Activated T-cell treated with anti-CD3 and anti-CD28 coated beads, Interleukin-2, amount 50 U/mL, for 72 hours (primary cell): ENCODE data around the gene SNRNP70. TPM values are rescaled to one million over a fixed set of nuclear protein-coding genes. Genes with fewer than 3 reads are reported as not detected.
A peak's percentile ranks its signal among the peaks of the same experiment; 100 is the strongest.
"Not testable (repeated sequence)": the region's sequence is repeated elsewhere in the genome, so short reads cannot be mapped to it uniquely, and the experiment has no call there.

ENCODE experiments used
- ATAC-seq, 2 donors: fragments of 150-1000 bp; cut with Tn5 transposase; replicated peaks in 1 of 2; 2 replicates each; pipeline ENCODE4 v1.10.0; 2021; ENCODE audit warnings: moderate library complexity in 2 of 2, mild to moderate bottlenecking in 1 of 2
- DNase-seq, 2 donors: peaks; one replicate each; pipeline ENCODE4 v3.0.0; 2021 to 2022; ENCODE audit warnings: mixed read lengths in 1 of 2
- H3K27ac Mint-ChIP-seq: one replicate; pipeline ENCODE4 v1.8.0; 2022; ENCODE audit warnings: mild to moderate bottlenecking, moderate library complexity, mixed read lengths
- H3K27me3 Mint-ChIP-seq: one replicate; pipeline ENCODE4 v1.8.0; 2022; ENCODE audit warnings: low read depth, mixed read lengths
- H3K36me3 Mint-ChIP-seq, 2 donors: one replicate each; pipeline ENCODE4 v1.8.0; 2022; ENCODE audit warnings: mixed read lengths in 2 of 2, mild to moderate bottlenecking in 1 of 2; ENCODE audit not compliant: insufficient read depth in 2 of 2
- H3K4me1 Mint-ChIP-seq: one replicate; pipeline ENCODE4 v1.8.0; 2022; ENCODE audit warnings: low read depth, mixed read lengths
- H3K4me3 Mint-ChIP-seq, 2 donors: one replicate each; pipeline ENCODE4 v1.8.0; 2022; ENCODE audit warnings: mild to moderate bottlenecking in 2 of 2, mixed read lengths in 2 of 2, moderate library complexity in 2 of 2
- H3K9me3 Mint-ChIP-seq, 2 donors: one replicate each; pipeline ENCODE4 v1.8.0; 2022; ENCODE audit warnings: mixed read lengths in 2 of 2
- total RNA-seq, 2 donors: library from RNA; stranded (reverse); gene quantifications; one replicate each; pipeline ENCODE4 v1.2.3, GENCODE V29; 2022

Gene SNRNP70
- total RNA-seq, 2 donors from 2014 or later: 165 to 175 TPM

DNA sequence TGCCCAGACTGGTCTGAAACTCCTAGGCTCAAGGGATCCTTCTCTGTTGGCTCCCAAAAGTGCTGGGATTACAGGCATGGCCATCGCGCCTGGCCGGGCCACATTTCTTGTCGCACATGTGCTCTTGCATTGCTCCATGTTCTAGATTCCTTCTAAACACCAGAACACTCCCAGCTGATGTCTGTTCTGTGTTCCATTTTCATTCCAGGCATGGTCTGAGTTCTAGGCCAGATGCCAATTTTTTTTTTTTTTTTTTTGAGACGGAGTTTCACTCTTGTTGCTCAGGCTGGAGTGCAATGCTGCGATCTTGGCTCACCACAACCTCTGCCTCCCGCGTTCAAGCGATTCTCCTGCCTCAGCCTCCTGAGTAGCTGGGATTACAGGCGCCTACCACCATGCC is 36.6 kb downstream of the SNRNP70 start:
- Mint-ChIP-seq H3K4me1 (peaks cover 26% of the 10 kb centered on the region), H3K27me3 (peaks cover 11% of the 10 kb centered on the region), H3K4me3 (peak overlapping the region in 1 of 2 donors; percentile 5)
- not testable (repeated sequence) for DNase-seq, H3K36me3 Mint-ChIP-seq, H3K9me3 Mint-ChIP-seq, H3K27ac Mint-ChIP-seq, ATAC-seq

DNA sequence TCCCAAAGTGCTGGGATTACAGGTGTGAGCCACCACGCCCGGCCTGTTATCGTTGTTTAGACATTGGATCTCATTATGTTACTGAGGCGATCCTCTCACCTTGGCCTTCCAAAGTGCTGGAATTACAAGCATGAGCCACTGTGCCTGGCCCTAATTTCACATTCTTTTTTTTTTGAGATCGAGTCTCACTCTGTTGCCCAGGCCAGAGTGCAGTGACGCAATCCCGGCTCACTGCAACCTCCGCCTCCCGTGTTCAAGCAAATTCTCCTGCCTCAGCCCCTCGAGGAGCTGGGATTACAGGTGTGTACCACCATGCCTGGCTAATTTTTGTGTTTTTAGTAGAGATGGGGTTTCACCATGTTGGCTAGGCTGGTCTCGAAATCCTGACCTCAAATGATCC is 38.0 kb downstream of the SNRNP70 start:
- H3K9me3 Mint-ChIP-seq, DNase-seq, ATAC-seq, H3K27ac Mint-ChIP-seq, H3K4me3 Mint-ChIP-seq, H3K36me3 Mint-ChIP-seq: not testable (repeated sequence)
- Mint-ChIP-seq H3K4me1 (peaks cover 20% of the 10 kb centered on the region), H3K27me3 (peaks cover 11% of the 10 kb centered on the region)

DNA sequence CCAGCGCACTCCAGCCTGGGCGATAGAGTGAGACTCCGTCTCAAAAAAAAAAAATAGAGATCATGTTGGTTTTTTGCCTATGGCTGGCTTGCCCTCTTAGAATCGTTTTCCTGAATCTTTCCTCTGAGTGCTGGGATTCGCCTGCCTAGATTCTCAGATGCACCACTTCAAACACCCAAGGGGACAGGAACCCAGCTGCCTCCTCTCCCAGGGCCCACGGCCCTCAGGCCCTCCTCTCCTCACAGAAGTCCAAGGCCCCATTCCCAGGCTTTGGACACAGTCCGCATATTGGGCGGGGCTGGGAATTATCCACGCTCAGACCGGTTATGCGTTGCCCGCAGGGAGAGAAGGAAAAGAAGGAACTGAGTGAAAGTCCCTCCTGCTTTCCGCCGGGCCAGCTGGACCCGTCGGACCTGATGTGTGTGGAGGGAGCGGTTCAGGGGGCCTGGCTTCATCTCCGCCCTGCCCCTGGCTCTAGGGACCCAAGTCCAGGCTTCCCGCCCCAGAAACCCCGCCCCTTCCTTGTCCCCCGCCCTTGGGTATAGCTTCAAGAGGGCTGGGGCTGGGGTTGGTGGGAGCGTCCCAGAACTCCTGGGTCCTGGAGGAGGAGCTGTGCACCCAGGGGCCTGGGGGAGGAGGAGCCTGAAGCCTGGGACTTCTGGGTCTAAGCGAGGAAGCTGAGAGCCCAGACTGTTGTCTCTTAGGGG is 39.9 kb downstream of the SNRNP70 start:
- H3K36me3 Mint-ChIP-seq: peaks cover 0 to 2% of the 10 kb centered on the region in 2 donors
- H3K27me3 Mint-ChIP-seq: peaks cover 11% of the 10 kb centered on the region
- H3K4me3 Mint-ChIP-seq: no peak overlapping the region
- H3K27ac Mint-ChIP-seq: no peak overlapping the region
- ATAC-seq: no peak
- DNase-seq: no peak
- H3K9me3 Mint-ChIP-seq: no peaks in the 10 kb centered on the region
- peaks cover 32% of the 10 kb centered on the region for H3K4me1 Mint-ChIP-seq

DNA sequence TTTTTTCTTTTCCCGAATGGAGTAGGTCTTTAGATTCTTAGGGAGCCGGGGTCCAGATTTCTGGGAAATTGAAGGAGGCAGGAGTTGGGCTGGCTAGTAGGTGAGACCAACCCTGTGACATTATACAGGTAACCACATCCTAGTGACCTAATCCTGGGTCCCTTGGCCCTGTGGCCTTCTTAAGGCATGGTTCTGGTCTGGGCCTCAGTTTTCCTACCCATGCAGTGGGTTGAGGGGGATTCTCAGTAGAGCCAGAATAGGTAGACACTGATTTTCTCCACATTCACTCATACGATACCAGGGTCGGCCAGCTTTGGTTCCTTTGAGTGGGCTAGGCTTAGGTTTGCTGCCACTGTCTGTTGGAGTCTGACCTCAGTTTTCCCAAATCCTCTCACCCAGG is 41.3 kb downstream of the SNRNP70 start:
- peaks cover 0 to 2% of the 10 kb centered on the region in 2 donors for H3K36me3 Mint-ChIP-seq
- ATAC-seq: no peak
- DNase-seq: no peak
- H3K9me3 Mint-ChIP-seq: no peaks in the 10 kb centered on the region
- peak overlapping the region in 1 of 2 donors; percentile 62 for H3K4me3 Mint-ChIP-seq
- peaks cover 22% of the 10 kb centered on the region for H3K4me1 Mint-ChIP-seq
- H3K27me3 Mint-ChIP-seq: no peaks in the 10 kb centered on the region
- H3K27ac Mint-ChIP-seq: no peak overlapping the region

DNA sequence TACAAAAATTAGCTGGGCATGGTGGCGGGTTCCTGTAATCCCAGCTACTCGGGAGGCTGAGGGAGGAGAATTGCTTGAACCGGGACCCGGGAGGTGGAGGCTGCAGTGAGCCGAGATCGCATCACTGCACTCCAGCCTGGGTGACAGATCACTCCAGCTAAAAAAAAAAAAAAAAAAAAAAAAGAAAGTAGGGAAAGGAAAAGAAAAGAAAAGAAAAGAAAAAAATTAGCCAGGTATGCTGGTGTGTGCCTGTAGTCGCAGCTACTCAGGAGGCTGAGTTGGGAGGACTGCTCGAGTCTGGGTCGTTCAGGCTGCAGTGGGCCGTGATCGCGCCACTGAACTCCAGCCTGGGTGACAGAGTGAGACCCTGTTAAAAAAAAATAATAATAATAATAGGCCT is 42.0 kb downstream of the SNRNP70 start:
- Mint-ChIP-seq H3K4me3 (peak overlapping the region in 1 of 2 donors; percentile 62), H3K4me1 (peaks cover 22% of the 10 kb centered on the region)
- not testable (repeated sequence) for ATAC-seq, H3K27ac Mint-ChIP-seq, H3K27me3 Mint-ChIP-seq, H3K9me3 Mint-ChIP-seq, DNase-seq, H3K36me3 Mint-ChIP-seq

DNA sequence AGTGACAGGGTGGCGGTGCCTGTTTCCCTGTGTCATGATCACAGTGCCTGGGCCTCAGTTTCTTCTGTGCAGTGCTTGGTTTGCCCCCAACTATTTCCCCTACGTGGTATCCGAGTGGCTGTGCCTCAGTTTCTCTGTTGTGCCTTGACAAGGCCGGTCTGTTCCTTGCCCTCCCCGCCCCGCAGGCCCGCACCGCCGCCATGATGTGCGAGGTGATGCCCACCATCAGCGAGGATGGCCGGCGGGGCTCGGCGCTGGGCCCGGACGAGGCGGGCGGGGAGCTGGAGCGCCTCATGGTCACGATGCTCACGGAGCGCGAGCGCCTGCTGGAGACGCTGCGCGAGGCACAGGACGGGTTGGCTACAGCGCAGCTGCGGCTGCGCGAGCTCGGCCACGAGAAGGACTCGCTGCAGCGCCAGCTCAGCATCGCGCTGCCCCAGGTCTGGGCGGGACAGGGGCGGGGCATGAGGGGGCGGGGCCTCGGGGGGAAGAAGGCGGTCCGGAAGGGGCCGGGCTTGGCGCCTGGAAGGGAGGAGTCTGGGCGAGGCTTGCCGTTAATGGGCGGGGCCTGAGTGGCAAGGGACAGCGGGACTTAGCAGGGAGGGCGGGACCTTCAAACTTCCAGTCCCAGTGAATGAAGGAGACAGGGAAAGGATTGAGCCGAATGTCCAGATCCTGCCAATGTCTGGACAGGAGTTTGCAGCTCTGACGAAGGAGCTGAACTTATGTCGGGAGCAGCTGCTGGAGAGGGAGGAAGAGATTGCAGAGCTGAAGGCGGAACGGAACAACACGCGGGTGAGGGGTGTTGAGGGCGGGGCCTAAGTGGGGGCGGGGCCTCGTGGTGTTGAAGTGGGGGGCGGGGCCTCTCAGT is 42.7 kb downstream of the SNRNP70 start:
- Mint-ChIP-seq H3K4me1 (peaks cover 22% of the 10 kb centered on the region), H3K9me3 (no peaks in the 10 kb centered on the region)

DNA sequence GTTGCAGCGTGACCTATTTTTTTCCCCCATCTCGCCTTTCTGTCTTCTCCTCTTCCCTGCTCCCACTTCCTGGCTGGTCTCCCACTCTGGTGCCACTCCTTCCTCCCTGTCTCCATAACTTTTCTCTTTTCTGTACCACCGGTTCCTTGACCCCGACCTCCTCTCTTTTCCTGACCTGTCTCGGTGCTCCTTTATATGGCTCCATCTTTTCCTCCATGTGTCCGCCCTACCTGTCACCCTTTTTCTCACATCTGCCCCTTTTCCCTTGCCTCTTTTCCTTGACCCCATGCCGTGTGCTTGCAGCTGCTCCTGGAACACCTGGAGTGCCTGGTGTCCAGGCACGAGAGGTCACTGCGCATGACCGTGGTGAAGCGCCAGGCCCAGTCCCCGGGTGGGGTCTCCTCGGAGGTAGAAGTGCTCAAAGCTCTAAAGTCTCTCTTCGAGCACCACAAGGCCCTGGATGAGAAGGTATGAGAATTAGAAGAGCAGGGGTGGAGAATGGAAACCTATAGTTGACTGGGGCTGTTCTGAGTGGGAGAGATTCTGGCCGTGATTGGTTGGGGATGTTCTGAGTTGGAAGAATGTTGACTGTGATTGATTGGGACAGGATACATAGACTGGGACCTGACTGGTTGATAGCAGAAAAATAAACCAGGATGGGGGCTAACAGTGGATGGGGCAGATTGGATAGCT is 43.4 kb downstream of the SNRNP70 start:
- Mint-ChIP-seq H3K36me3 (no peaks in the 10 kb centered on the region), H3K27me3 (no peaks in the 10 kb centered on the region)

More for the DNA sequence above, 42.7 kb downstream of the SNRNP70 start:
- H3K27ac Mint-ChIP-seq: no peak overlapping the region
- H3K36me3 Mint-ChIP-seq: no peaks in the 10 kb centered on the region
- H3K27me3 Mint-ChIP-seq: no peaks in the 10 kb centered on the region
- H3K4me3 Mint-ChIP-seq: peak overlapping the region; percentile 88 to 98
- ATAC-seq (peak; percentile 96 to 97), DNase-seq (peak; percentile 97)

DNA sequence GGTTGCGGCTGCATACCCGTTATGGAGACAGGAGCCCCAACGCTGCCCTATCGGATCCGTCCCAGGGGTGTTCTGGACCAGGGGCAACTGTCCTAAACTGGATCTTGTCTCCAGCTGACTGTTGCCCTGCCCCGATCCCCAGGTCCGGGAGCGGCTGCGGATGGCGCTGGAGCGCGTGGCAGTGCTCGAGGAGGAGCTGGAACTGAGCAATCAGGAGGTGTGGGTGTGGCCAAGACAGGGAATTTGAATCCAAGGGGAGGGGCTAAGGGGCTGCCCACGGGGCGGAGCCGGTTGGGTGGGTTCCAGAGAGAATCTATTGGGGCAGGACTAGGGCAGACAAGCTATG is 44.0 kb downstream of the SNRNP70 start:
- Mint-ChIP-seq H3K36me3 (no peaks in the 10 kb centered on the region), H3K4me1 (peaks cover 22% of the 10 kb centered on the region), H3K27me3 (no peaks in the 10 kb centered on the region), H3K9me3 (no peaks in the 10 kb centered on the region), H3K4me3 (peak overlapping the region; percentile 88 to 98), H3K27ac (no peak overlapping the region)
- no peak for ATAC-seq
- DNase-seq: no peak

More for the DNA sequence above, 43.4 kb downstream of the SNRNP70 start:
- Mint-ChIP-seq H3K27ac (no peak overlapping the region), H3K4me1 (peaks cover 22% of the 10 kb centered on the region), H3K4me3 (peak overlapping the region; percentile 88 to 98), H3K9me3 (no peaks in the 10 kb centered on the region)
- DNase-seq: no peak
- no peak for ATAC-seq

DNA sequence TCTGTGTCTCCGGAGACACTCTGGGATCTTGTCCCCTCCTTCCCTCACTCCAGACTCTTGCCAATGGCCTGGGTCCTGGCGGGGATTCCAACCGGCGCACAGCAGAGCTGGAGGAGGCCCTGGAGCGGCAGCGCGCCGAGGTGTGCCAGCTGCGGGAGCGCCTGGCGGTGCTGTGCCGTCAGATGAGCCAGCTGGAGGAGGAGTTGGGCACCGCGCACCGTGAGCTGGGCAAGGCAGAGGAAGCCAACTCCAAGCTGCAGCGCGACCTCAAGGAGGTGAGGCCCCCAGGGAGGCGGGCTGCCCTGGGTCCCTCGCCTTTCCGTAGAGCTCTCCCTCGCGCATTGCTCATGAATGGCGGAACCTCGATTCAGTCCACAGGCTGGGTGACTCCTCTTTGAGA is 45.1 kb downstream of the SNRNP70 start:
- Mint-ChIP-seq H3K27ac (no peak overlapping the region), H3K4me3 (no peak overlapping the region), H3K9me3 (no peaks in the 10 kb centered on the region), H3K4me1 (peaks cover 22% of the 10 kb centered on the region), H3K27me3 (no peaks in the 10 kb centered on the region), H3K36me3 (no peaks in the 10 kb centered on the region)
- DNase-seq (no peak), ATAC-seq (no peak)

DNA sequence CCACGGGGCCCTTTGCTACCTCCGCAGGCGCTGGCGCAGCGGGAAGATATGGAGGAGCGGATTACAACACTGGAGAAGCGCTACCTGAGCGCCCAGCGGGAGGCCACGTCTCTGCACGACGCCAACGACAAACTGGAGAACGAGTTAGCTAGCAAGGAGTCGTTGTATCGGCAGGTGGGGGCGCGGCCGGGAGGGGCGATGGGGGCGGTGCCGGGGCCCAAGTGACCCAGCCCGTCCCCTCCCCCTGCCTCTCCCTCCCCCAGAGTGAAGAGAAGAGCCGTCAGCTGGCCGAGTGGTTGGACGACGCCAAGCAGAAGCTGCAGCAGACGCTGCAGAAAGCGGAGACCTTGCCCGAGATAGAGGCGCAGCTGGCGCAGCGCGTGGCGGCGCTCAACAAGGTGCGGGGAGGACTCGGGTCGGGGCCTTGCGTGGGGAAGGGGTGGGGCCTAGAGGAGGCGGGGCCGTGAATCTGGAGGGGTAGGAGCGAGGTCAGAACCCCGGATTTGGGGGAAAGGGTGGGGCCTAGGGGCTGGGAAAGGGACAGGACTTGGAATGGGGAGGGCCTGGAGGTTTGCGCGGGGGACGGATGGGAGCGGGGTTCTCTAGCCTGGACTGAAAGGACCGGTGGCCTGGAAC is 47.8 kb downstream of the SNRNP70 start:
- DNase-seq (peak; percentile 34 to 48), ATAC-seq (peak; percentile 8 to 48)
- Mint-ChIP-seq H3K27me3 (no peaks in the 10 kb centered on the region), H3K27ac (no peak overlapping the region), H3K4me1 (peaks cover 17% of the 10 kb centered on the region), H3K9me3 (no peaks in the 10 kb centered on the region), H3K4me3 (peak overlapping the region; percentile 67 to 81), H3K36me3 (no peaks in the 10 kb centered on the region)

DNA sequence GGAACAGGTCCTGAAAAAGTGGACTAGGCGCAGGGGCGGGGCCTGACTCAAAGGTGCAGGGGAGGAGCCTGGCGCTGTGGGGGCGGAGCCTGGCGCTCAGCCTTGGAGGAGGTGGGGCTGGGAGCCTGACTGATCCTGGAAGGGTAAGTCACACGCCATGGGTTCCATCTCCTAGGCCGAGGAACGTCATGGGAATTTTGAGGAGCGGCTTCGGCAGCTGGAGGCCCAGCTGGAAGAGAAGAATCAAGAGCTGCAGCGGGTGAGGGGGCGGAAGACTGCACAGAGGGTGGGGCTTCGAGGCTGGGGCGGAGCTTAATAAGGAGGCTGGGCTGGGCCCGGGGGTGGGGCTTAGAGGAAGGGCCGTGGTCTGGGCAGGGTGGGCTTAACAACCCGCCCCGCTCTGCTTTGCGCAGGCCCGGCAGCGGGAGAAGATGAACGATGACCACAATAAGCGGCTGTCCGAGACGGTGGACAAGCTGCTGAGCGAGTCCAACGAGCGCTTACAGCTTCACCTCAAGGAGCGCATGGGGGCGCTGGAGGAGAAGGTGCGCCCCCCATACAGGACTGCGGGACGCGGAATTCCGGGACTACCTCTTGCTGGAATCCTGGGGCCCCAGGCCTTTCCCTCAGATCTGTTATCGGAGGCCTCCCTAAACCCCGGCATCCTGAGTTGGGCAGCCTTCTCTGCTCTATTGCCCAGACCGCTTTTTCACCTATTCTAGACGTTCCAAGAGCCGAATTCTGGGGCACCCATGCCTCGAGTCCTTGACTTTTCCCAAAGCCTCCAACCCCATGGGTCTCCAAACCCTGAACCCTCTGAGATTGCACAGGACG is 48.6 kb downstream of the SNRNP70 start:
- Mint-ChIP-seq H3K27ac (no peak overlapping the region), H3K4me1 (peaks cover 9% of the 10 kb centered on the region), H3K9me3 (no peaks in the 10 kb centered on the region), H3K4me3 (peak overlapping the region; percentile 67 to 81), H3K36me3 (no peaks in the 10 kb centered on the region), H3K27me3 (no peaks in the 10 kb centered on the region)
- DNase-seq (peak; percentile 57 to 74), ATAC-seq (peak; percentile 72 to 84)

DNA sequence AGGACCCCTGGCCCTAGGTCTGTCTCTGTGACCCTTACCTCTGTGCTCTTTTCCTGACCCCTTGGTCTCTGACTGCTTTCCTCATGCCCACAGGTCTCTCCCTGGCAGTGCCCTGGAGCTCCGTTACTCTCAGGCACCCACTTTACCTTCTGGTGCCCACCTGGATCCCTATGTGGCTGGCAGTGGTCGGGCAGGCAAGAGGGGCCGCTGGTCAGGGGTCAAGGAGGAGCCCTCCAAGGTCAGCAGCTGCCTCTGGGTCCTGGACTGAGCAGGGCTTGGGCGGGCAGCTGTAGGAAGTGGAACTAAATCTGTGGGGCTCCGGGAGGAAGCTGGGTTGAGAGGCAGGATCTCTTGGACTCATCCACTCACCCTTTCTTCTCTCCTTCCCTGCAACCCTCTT is 50.4 kb downstream of the SNRNP70 start:
- Mint-ChIP-seq H3K4me1 (no peaks in the 10 kb centered on the region), H3K27me3 (no peaks in the 10 kb centered on the region), H3K9me3 (no peaks in the 10 kb centered on the region), H3K27ac (no peak overlapping the region), H3K4me3 (no peak overlapping the region), H3K36me3 (no peaks in the 10 kb centered on the region)
- DNase-seq (no peak), ATAC-seq (no peak)
